NT2/D1 (cell line): ENCODE measurements around the gene ST6GALNAC3.

ENCODE experiments used
- DNase-seq: peaks from one replicate; pipeline ENCODE4 v3.0.0-alpha.2; 2011; ENCODE audit warnings: low read depth, low spot score
- H3K27me3 ChIP-seq: 2 replicates; pipeline ENCODE4 v1.6.0; 2011; ENCODE audit warnings: mild to moderate bottlenecking; ENCODE audit not compliant: insufficient read length, insufficient read depth
- H3K36me3 ChIP-seq: 2 replicates; pipeline ENCODE4 v1.6.1; 2011; ENCODE audit warnings: mild to moderate bottlenecking, low read length, mixed read lengths; ENCODE audit not compliant: insufficient read depth, insufficient read length
- H3K4me1 ChIP-seq: 2 replicates; pipeline ENCODE4 v1.5.1; 2011; ENCODE audit not compliant: insufficient read depth, insufficient read length
- H3K4me3 ChIP-seq: 2 replicates; pipeline ENCODE4 v1.5.1; 2011; ENCODE audit warnings: low read depth; ENCODE audit not compliant: insufficient read length
- H3K9ac ChIP-seq: 2 replicates; pipeline ENCODE4 v1.6.0; 2011; ENCODE audit warnings: low read depth; ENCODE audit not compliant: insufficient read length
- H3K9me3 ChIP-seq: 2 replicates; pipeline ENCODE4 v1.5.1; 2011; ENCODE audit warnings: mild to moderate bottlenecking, low read length; ENCODE audit not compliant: insufficient read depth
- SUZ12 ChIP-seq: IDR thresholded peaks from 2 replicates; pipeline ENCODE4 v1.6.1; 2011; ENCODE audit not compliant: insufficient read length, insufficient read depth; ENCODE audit errors: extremely low read depth
- YY1 ChIP-seq: IDR thresholded peaks from 2 replicates; pipeline ENCODE4 v1.6.1; 2011; ENCODE audit not compliant: insufficient read length, insufficient read depth
- ZNF274 ChIP-seq: IDR thresholded peaks from 2 replicates; pipeline ENCODE4 v1.6.1; 2011; ENCODE audit warnings: mild to moderate bottlenecking, low read depth, low read length

Gene ST6GALNAC3

DNA sequence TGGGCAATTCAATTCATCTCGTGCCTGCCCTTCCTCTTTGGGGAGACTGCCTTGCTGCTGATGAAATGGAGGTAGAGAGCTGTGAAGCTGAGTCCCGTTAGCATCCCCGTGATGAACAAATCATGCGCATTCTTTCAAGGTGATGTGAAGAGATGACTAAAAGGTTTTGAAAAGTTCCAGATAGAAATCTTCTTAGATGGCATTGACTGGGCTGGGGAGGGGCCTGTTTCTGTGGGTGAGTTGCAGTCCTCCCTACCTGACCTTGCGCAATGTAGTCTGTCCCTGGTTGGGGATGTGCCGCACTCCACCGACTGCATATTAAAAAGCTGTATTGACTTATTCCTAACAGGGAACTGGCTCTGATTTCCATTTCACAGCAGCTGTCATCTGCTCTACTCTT lies 49.6 kb downstream of the ST6GALNAC3 start:
- no peak for TF ChIP-seq YY1
- no peak for DNase-seq

DNA sequence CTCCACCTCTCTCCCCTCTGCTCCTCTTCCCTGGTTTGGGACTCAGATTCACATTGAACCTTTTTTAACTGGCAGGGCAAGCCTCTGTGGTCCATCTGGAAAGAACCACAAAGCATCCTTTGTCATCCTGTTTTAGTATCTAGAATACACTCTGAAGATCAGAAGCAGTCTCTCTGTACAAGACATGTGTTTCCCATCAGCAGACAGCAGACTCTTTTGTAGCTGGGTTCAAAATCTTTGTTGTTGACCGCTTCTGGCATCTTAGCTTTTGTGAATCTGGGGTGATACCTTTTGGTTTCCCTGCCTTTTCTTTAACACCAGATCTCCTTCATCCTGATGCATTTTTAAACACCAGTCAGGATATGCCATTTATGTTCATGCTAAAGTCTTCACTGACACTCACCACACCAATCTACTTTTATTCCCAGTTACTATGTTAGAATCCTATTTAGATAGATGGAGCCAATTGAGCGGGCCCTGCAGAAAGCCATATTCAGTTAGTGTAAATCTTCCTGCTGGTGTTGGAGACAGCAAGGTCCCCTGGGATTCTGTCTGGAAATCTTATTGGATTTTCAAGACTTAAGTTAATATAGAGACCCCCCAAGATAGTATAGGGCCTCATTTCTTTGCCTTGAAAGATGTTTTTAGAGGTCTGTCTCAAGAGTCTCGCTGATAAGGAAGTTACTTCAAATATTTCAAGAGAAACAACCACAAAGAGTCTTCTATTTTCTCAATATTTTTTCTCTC lies 51.1 kb downstream of the ST6GALNAC3 start:
- Histone ChIP-seq H3K36me3 (no peaks in the 10 kb centered on the region), H3K9me3 (no peaks in the 10 kb centered on the region), H3K4me3 (no peak overlapping the region), H3K4me1 (no peaks in the 10 kb centered on the region), H3K27me3 (no peaks in the 10 kb centered on the region), H3K9ac (no peak overlapping the region)
- DNase-seq = no peak
- TF ChIP-seq ZNF274 (no peak), SUZ12 (no peak), YY1 (no peak)

More for the DNA sequence above, 49.6 kb downstream of the ST6GALNAC3 start:
- H3K9ac ChIP-seq = no peak overlapping the region
- H3K9me3 ChIP-seq = no peaks in the 10 kb centered on the region
- H3K4me1 ChIP-seq = no peaks in the 10 kb centered on the region
- no peak overlapping the region for H3K4me3 ChIP-seq
- H3K36me3 ChIP-seq = no peaks in the 10 kb centered on the region
- H3K27me3 ChIP-seq = no peaks in the 10 kb centered on the region

DNA sequence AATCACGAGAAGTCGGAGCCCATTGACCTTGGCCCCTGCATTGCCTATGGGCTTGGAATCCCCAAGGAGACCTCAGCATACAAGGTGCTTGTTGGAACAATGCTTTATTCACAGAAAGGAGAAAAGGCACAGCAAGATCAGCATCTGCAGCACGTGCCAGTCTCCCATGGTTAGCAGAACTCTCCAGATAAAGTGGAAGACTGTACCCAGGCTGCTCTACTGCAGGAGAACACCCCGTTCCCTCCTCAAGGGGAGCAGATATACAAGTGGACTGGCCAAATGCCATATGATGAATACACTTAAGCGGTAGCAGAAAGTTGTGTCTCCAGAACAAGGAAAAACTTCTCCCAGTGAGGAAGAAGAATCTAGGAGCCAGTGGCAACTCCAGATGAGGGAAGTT lies 53.5 kb downstream of the ST6GALNAC3 start:
- H3K4me3 ChIP-seq = no peak overlapping the region
- no peak for DNase-seq
- H3K9me3 ChIP-seq = no peaks in the 10 kb centered on the region
- no peaks in the 10 kb centered on the region for H3K4me1 ChIP-seq
- TF ChIP-seq SUZ12 (no peak), YY1 (no peak), ZNF274 (no peak)
- H3K27me3 ChIP-seq = no peaks in the 10 kb centered on the region
- H3K9ac ChIP-seq = no peak overlapping the region
- no peaks in the 10 kb centered on the region for H3K36me3 ChIP-seq

DNA sequence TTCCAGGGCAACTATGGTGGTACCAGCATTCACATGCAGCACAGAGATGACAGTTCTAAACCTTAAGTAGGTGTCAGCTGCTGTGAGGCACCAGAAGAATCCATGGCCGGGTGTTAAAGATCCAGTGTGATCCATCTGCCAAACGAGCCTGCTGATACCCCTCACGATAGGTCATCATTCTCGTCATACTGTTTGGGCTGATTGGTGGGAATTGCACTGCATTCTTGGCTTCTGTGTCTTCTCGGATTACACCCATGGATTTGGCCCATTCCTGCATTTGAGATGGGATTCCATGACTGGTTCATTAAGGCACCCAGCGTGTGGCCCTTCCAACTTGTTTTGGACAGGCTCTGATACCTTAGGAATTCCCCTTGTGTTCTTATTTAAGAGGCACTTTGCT lies 55.2 kb downstream of the ST6GALNAC3 start:
- no peaks in the 10 kb centered on the region for H3K27me3 ChIP-seq
- H3K4me1 ChIP-seq = no peaks in the 10 kb centered on the region
- H3K36me3 ChIP-seq = no peaks in the 10 kb centered on the region
- TF ChIP-seq ZNF274 (no peak), YY1 (no peak), SUZ12 (no peak)
- no peak overlapping the region for H3K9ac ChIP-seq
- no peaks in the 10 kb centered on the region for H3K9me3 ChIP-seq
- no peak overlapping the region for H3K4me3 ChIP-seq
- DNase-seq = peak; percentile 58

DNA sequence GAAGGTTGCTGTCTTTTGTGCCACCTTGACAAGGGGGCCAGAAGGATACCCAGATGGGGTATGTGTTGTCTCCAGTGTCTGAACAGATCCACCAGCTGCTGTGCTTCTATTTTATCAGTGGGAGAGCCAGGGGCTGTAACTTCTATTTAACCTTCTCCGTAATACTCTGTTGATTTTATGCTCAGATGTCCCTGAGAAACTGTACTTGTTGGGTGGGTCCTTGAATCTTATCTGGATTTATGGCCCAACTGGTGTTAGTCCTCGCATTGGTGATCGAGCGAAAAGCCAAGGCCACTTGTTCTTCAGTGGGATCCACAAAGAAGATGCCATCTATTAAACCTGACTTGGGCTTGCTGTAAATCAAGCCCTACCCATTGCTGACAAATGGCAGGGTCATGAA lies 56.4 kb downstream of the ST6GALNAC3 start:
- no peaks in the 10 kb centered on the region for H3K9me3 ChIP-seq
- H3K27me3 ChIP-seq = no peaks in the 10 kb centered on the region
- no peak for DNase-seq
- TF ChIP-seq SUZ12 (no peak), ZNF274 (no peak), YY1 (no peak)
- H3K36me3 ChIP-seq = no peaks in the 10 kb centered on the region
- H3K4me1 ChIP-seq = no peaks in the 10 kb centered on the region
- no peak overlapping the region for H3K4me3 ChIP-seq
- no peak overlapping the region for H3K9ac ChIP-seq

DNA sequence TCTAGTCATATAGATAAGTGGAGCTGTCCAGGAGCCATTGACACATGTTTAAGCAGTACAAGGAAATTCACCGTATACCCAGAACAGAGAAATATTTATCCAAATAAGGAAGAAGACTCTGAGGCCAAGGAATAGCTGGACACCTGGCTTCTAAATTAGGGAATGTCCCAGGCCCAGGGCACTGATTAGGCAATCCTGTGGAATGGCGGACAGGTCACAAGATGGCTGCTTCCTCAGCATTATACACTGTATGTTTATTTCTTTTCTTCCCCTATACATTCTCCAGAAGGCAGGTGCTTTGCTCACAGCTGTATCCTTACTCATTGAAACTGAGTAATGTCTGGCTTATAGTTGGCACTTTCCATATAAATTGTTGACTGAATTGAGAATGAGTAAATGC lies 59.4 kb downstream of the ST6GALNAC3 start:
- Histone ChIP-seq H3K36me3 (no peaks in the 10 kb centered on the region), H3K27me3 (no peaks in the 10 kb centered on the region), H3K9me3 (no peaks in the 10 kb centered on the region), H3K4me3 (no peak overlapping the region), H3K9ac (no peak overlapping the region), H3K4me1 (no peaks in the 10 kb centered on the region)
- TF ChIP-seq YY1 (no peak), ZNF274 (no peak), SUZ12 (no peak)
- no peak for DNase-seq

DNA sequence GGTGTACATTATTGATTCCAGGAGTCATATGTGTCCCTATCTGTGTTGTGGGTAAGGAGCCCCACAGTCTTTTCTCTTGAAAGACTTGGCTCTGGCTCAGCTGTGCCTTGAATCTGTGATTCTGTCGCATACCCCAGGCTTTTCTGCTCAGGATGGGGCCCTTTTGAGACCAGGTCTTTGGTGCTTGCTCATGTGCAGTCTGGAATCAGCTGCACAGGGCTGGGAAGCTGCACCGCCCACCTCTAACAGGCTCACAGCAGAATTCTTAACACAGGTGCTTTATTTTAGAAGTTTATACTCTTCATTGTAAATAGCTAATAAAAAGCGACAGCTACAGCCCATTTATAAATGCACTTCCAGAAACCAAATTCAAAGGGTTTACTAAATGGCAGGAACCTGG lies 61.3 kb downstream of the ST6GALNAC3 start:
- no peaks in the 10 kb centered on the region for H3K4me1 ChIP-seq
- no peaks in the 10 kb centered on the region for H3K9me3 ChIP-seq
- TF ChIP-seq YY1 (no peak), SUZ12 (no peak), ZNF274 (no peak)
- H3K27me3 ChIP-seq = no peaks in the 10 kb centered on the region
- no peak overlapping the region for H3K9ac ChIP-seq
- H3K36me3 ChIP-seq = no peaks in the 10 kb centered on the region
- no peak for DNase-seq
- no peak overlapping the region for H3K4me3 ChIP-seq
